HepG2 (cell line): ENCODE data around the gene SOCS1. TPM values are rescaled to one million over a fixed set of nuclear protein-coding genes. Genes with fewer than 3 reads are reported as not detected.

ENCODE experiments used
- ETV6 ChIP-seq: sonication (generic); formaldehyde crosslinking; conservative IDR thresholded peaks from 2 replicates; pipeline ENCODE4 v1.4.0; 2020; ENCODE audit warnings: missing genetic modification reagents
- LRRFIP1 ChIP-seq: sonication (generic); formaldehyde crosslinking; conservative IDR thresholded peaks from 2 replicates; pipeline ENCODE4 v1.4.0; 2020; ENCODE audit warnings: missing genetic modification reagents
- NFE2L2 ChIP-seq: fragments of 150-350 bp; IDR thresholded peaks from 2 replicates; pipeline ENCODE4 v1.6.1; 2014; ENCODE audit warnings: low read length
- NR1H2 ChIP-seq: sonication (generic); formaldehyde crosslinking; IDR thresholded peaks from 2 replicates; pipeline ENCODE4 v1.8.1; 2022; ENCODE audit warnings: low read depth, missing genetic modification reagents, borderline replicate concordance
- RNF219 ChIP-seq: sonication (generic); formaldehyde crosslinking; IDR thresholded peaks from 2 replicates; pipeline ENCODE4 v1.5.0; 2020; ENCODE audit warnings: mild to moderate bottlenecking, missing genetic modification reagents
- SAP130 ChIP-seq: IDR thresholded peaks from 2 replicates; pipeline ENCODE4 v1.6.1; 2016; ENCODE audit warnings: low read depth
- SOX5 ChIP-seq: IDR thresholded peaks from 2 replicates; pipeline ENCODE4 v1.6.1; 2016; ENCODE audit warnings: borderline replicate concordance
- SP2 ChIP-seq: sonication (generic); formaldehyde crosslinking; IDR thresholded peaks from 2 replicates; pipeline ENCODE4 v1.5.1; 2020; ENCODE audit warnings: mild to moderate bottlenecking, missing genetic modification reagents
- SUZ12 ChIP-seq: fragments of 150-350 bp; IDR thresholded peaks from 2 replicates; pipeline ENCODE4 v1.6.1; 2014; ENCODE audit warnings: low read depth, low read length
- ZBTB4 ChIP-seq: sonication (generic); formaldehyde crosslinking; IDR thresholded peaks from 2 replicates; pipeline ENCODE4 v1.4.0; 2020; ENCODE audit warnings: missing genetic modification reagents, mild to moderate bottlenecking, borderline replicate concordance
- ZEB1 ChIP-seq: IDR thresholded peaks from 2 replicates; pipeline ENCODE4 v1.6.1; 2012; ENCODE audit warnings: mild to moderate bottlenecking, low read depth, inconsistent platforms; ENCODE audit not compliant: insufficient replicate concordance
- ZFP91 ChIP-seq: sonication (generic); formaldehyde crosslinking; IDR thresholded peaks from 2 replicates; pipeline ENCODE4 v1.9.0; 2022; ENCODE audit warnings: missing genetic modification reagents, mild to moderate bottlenecking, borderline replicate concordance
- ZNF34 ChIP-seq: sonication (generic); formaldehyde crosslinking; IDR thresholded peaks from 2 replicates; pipeline ENCODE4 v1.4.0; 2020; ENCODE audit warnings: mild to moderate bottlenecking, missing genetic modification reagents, borderline replicate concordance
- ZNF382 ChIP-seq: sonication (generic); formaldehyde crosslinking; IDR thresholded peaks from 2 replicates; pipeline ENCODE4 v1.5.0; 2020; ENCODE audit warnings: missing genetic modification reagents, mild to moderate bottlenecking, borderline replicate concordance
- ZNF44 ChIP-seq: sonication (generic); formaldehyde crosslinking; IDR thresholded peaks from 2 replicates; pipeline ENCODE4 v1.5.1; 2020; ENCODE audit warnings: mild to moderate bottlenecking, missing genetic modification reagents
- ZNF580 ChIP-seq: IDR thresholded peaks from 2 replicates; pipeline ENCODE4 v1.6.1; 2016; ENCODE audit warnings: low read depth, borderline replicate concordance
- ZNF678 ChIP-seq: sonication (generic); formaldehyde crosslinking; IDR thresholded peaks from 2 replicates; pipeline ENCODE4 v1.4.0; 2020; ENCODE audit warnings: mild to moderate bottlenecking, missing genetic modification reagents
- ZNF816 ChIP-seq: sonication (generic); formaldehyde crosslinking; IDR thresholded peaks from 2 replicates; pipeline ENCODE4 v1.8.0; 2022; ENCODE audit warnings: missing genetic modification reagents, mild to moderate bottlenecking, borderline replicate concordance
- ZSCAN25 ChIP-seq: sonication (generic); formaldehyde crosslinking; IDR thresholded peaks from 2 replicates; pipeline ENCODE4 v1.8.0; 2022; ENCODE audit warnings: mild to moderate bottlenecking, missing genetic modification reagents
- polyA plus RNA-seq, 8 experiments: library from polyadenylated mRNA; depleted of rRNA in 3 of 8; stranded (reverse) in 7 of 8; unstranded in 1 of 8; fragments of >200 nt; fragmentation: Illumina TruSeq in 4 of 8; extraction: Trizol in 4 of 8; gene quantifications; 2 replicates each; pipeline versions ENCODE4 v1.2.1 to v1.2.3, GENCODE V29; 2011 to 2016; ENCODE audit warnings: low read depth in 4 of 8, missing spikeins in 1 of 8, mixed read lengths in 1 of 8; ENCODE audit not compliant: insufficient read depth in 1 of 8
- total RNA-seq, 5 experiments: library from RNA; depleted of rRNA; stranded (reverse); fragments of >200 nt; fragmentation: Illumina TruSeq; extraction: Trizol; gene quantifications; 2 replicates each; pipeline ENCODE4 v1.2.3, GENCODE V29; 2016; ENCODE audit warnings: low read depth in 1 of 5

SOCS1 gene
- total and polyA plus RNA-seq, 2 of the 13 experiments (the other 11 are each of a cell fraction or from before 2014, with no cell fraction given), result 5.3 to 6.3 TPM

- no peak for TF ChIP-seq ZNF34 (CRISPR knock-in tag)
- TF ChIP-seq ZFP91 (CRISPR knock-in tag), result 0 out of 2 replicates have a peak, but pooled peaks have one; percentile 8
- TF ChIP-seq NR1H2 (CRISPR knock-in tag), result peak; percentile 75; the same call in 1 of the 2 replicates
- no peak for TF ChIP-seq ZNF678 (CRISPR knock-in tag)
- no peak for TF ChIP-seq NFE2L2
- TF ChIP-seq LRRFIP1 (CRISPR knock-in tag), result no peak
- TF ChIP-seq ETV6 (CRISPR knock-in tag), result no peak
- TF ChIP-seq ZNF382, result no peak
- no peak for TF ChIP-seq RNF219
- no peak for TF ChIP-seq ZNF44
- peak; percentile 98 for TF ChIP-seq ZSCAN25
- TF ChIP-seq ZEB1, result peak; percentile 32
- TF ChIP-seq SP2, result no peak
- TF ChIP-seq ZNF580 (CRISPR knock-in tag), result no peak
- peak; percentile 38; the same call in 1 of the 2 replicates for TF ChIP-seq ZBTB4
- no peak for TF ChIP-seq SAP130 (CRISPR knock-in tag)
- TF ChIP-seq SOX5 (CRISPR knock-in tag), result no peak
- TF ChIP-seq SUZ12, result no peak
- no peak for TF ChIP-seq ZNF816 (CRISPR knock-in tag)
Measured at GRCh38 chr16:11259655-11260595, 3.9 kb upstream of the SOCS1 start (continued).
